ENCODE results near the gene VGLL3.

The VGLL3 gene

DNA sequence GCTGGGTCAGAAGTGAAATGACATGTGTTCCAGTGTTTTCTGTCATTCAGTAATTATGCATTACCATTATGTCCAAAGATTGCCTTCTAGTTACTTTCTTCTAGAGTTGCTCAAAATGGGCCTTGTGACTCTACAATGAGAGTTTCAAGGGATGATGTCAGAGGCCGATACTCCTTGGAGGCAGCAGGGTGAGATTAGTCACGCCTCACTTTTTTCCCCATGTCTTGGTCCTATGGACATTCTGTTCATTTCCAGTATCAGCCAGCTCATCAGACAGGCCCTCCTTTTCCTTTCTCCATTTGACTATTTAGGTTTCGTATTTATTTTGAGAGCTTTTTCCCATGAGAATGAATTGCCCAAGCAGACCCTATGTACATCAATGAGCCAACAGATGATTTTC, 17.5 kb downstream of the VGLL3 start:
- Histone ChIP-seq H3K4me1 (ENCODE audit: insufficient read depth, poor library complexity, severe bottlenecking) (peaks cover 8% of the 10 kb centered on the region), H3K27me3 (ENCODE audit: insufficient read depth, poor library complexity, severe bottlenecking) (no peaks in the 10 kb centered on the region), H3K4me3 (ENCODE audit: severe bottlenecking) (no peak overlapping the region), H3K27ac (ENCODE audit: poor library complexity, severe bottlenecking) (no peak overlapping the region), H3K36me3 (ENCODE audit: low read depth) (no peaks in the 10 kb centered on the region), H3K9me3 (ENCODE audit: severe bottlenecking) (no peaks in the 10 kb centered on the region)
- TF ChIP-seq, protein P1, sequence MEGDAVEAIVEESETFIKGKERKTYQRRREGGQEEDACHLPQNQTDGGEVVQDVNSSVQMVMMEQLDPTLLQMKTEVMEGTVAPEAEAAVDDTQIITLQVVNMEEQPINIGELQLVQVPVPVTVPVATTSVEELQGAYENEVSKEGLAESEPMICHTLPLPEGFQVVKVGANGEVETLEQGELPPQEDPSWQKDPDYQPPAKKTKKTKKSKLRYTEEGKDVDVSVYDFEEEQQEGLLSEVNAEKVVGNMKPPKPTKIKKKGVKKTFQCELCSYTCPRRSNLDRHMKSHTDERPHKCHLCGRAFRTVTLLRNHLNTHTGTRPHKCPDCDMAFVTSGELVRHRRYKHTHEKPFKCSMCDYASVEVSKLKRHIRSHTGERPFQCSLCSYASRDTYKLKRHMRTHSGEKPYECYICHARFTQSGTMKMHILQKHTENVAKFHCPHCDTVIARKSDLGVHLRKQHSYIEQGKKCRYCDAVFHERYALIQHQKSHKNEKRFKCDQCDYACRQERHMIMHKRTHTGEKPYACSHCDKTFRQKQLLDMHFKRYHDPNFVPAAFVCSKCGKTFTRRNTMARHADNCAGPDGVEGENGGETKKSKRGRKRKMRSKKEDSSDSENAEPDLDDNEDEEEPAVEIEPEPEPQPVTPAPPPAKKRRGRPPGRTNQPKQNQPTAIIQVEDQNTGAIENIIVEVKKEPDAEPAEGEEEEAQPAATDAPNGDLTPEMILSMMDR (IDR thresholded peaks at IDR 0.05; ENCODE audit: poor library complexity, severe bottlenecking) = no peak
- DNase-seq (ENCODE audit: low spot score) (no peak), ATAC-seq (ENCODE audit: low read depth) (peak; percentile 89)

DNA sequence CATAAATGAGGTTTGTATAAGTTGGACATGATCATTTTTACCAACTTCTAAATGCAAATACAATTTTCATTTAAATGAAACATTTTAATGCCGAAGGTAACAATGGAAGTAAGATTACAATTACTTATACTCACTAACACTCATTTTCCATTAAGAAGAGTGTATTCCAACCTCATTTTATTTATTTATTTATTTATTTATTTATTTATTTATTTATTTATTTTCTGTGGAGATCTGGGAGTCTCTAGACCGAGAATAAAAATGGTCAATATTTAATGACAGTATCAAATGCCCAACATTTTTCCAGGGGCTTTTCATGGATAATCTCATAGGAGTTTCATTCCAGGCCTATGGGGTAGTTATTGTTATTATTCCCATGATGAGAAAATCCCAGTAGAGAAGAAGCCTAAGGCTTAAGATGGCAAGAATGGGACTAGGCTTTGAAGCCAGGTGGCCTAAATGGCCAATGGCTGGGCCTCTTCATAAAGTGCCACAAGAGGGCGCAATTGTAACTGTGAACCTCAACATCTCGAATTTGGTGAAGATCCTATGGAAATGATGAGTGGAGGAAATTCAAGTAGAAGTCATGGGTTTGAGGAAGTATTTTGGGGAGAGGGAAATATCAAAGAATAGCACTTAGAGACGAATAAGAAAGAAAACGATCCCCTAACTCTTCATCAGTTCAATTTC, 21.3 kb downstream of the VGLL3 start:
- Histone ChIP-seq H3K27me3 (ENCODE audit: insufficient read depth, poor library complexity, severe bottlenecking) (no peaks in the 10 kb centered on the region), H3K36me3 (ENCODE audit: low read depth) (no peaks in the 10 kb centered on the region), H3K9me3 (ENCODE audit: severe bottlenecking) (no peaks in the 10 kb centered on the region), H3K27ac (ENCODE audit: poor library complexity, severe bottlenecking) (no peak overlapping the region), H3K4me1 (ENCODE audit: insufficient read depth, poor library complexity, severe bottlenecking) (peaks cover 8% of the 10 kb centered on the region), H3K4me3 (ENCODE audit: severe bottlenecking) (no peak overlapping the region)
- TF ChIP-seq, protein P1 (IDR thresholded peaks at IDR 0.05; ENCODE audit: poor library complexity, severe bottlenecking) = peak; percentile 63
- DNase-seq (ENCODE audit: low spot score) (no peak), ATAC-seq (ENCODE audit: low read depth) (0 out of 3 replicates have a peak, but pooled peaks have one; percentile 29)

DNA sequence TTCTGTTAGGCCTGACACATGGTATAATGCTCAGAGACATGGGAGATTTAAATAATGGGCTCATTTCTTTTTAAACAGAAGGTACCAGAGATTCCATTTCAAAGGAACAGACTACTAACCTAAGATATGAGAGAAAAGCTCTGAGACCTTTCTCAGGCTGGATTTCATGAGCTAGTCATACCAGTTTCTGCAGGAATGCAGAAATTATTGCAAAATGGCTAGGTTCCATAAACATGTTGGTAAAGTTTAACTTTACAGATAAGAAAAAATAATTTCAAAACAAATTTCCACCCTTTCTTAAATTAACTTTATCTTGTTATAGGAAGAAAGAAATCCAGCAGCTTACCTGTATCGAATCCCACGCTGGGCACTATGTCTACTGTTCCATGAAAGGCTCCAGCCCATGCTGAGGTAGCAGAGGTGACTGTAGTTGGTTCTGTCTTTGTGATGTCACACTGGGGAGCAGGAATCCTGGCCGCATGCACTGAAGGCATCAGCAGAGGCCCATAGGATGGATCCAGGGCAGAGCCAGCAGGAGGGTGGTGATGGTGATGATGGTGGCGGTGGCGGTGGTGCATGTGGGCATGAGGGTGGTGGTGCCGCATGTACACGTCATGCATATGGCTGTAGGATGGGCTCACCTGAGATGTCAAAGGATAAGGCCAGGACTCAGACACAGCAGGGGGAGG, 22.6 kb downstream of the VGLL3 start:
- Histone ChIP-seq H3K9me3 (ENCODE audit: severe bottlenecking) (no peaks in the 10 kb centered on the region), H3K27ac (ENCODE audit: poor library complexity, severe bottlenecking) (no peak overlapping the region), H3K4me3 (ENCODE audit: severe bottlenecking) (no peak overlapping the region), H3K27me3 (ENCODE audit: insufficient read depth, poor library complexity, severe bottlenecking) (no peaks in the 10 kb centered on the region), H3K36me3 (ENCODE audit: low read depth) (no peaks in the 10 kb centered on the region), H3K4me1 (ENCODE audit: insufficient read depth, poor library complexity, severe bottlenecking) (peaks cover 4% of the 10 kb centered on the region)
- ATAC-seq (ENCODE audit: low read depth) (no peak), DNase-seq (ENCODE audit: low spot score) (no peak)
- TF ChIP-seq, protein P1 (IDR thresholded peaks at IDR 0.05; ENCODE audit: poor library complexity, severe bottlenecking) = no peak

- Histone ChIP-seq H3K36me3 (ENCODE audit: low read depth) (no peaks in the 10 kb centered on the region), H3K27me3 (ENCODE audit: insufficient read depth, poor library complexity, severe bottlenecking) (no peaks in the 10 kb centered on the region), H3K4me1 (ENCODE audit: insufficient read depth, poor library complexity, severe bottlenecking) (no peaks in the 10 kb centered on the region), H3K4me3 (ENCODE audit: severe bottlenecking) (no peak overlapping the region), H3K9me3 (ENCODE audit: severe bottlenecking) (no peaks in the 10 kb centered on the region), H3K27ac (ENCODE audit: poor library complexity, severe bottlenecking) (no peak overlapping the region)
- ATAC-seq (ENCODE audit: low read depth) = no peak
- DNase-seq (ENCODE audit: low spot score) = no peak
- TF ChIP-seq, protein P1 (IDR thresholded peaks at IDR 0.05; ENCODE audit: poor library complexity, severe bottlenecking) = no peak
Observed at GRCh38 chr3:86967062-86967461, 23.9 kb downstream of the VGLL3 start.

GRCh38 chr3:86965166-86965565, 25.8 kb downstream of the VGLL3 start:
- ATAC-seq (ENCODE audit: low read depth) (no peak), DNase-seq (ENCODE audit: low spot score) (no peak)
- Histone ChIP-seq H3K9me3 (ENCODE audit: severe bottlenecking) (no peaks in the 10 kb centered on the region), H3K4me1 (ENCODE audit: insufficient read depth, poor library complexity, severe bottlenecking) (peaks cover 11% of the 10 kb centered on the region), H3K27ac (ENCODE audit: poor library complexity, severe bottlenecking) (no peak overlapping the region), H3K36me3 (ENCODE audit: low read depth) (no peaks in the 10 kb centered on the region), H3K4me3 (ENCODE audit: severe bottlenecking) (no peak overlapping the region), H3K27me3 (ENCODE audit: insufficient read depth, poor library complexity, severe bottlenecking) (no peaks in the 10 kb centered on the region)
- TF ChIP-seq, protein P1 (IDR thresholded peaks at IDR 0.05; ENCODE audit: poor library complexity, severe bottlenecking) = no peak

Data from RWPE2 (cell line).